GM18517 (cell line): ENCODE measurements around the gene JAG2.
"Not testable (repeated sequence)": the region's sequence is repeated elsewhere in the genome, so short reads cannot be mapped to it uniquely, and the experiment has no call there.

Experiments used
- ATAC-seq: cut with Tn5 transposase; IDR thresholded peaks from one replicate; pipeline ENCODE4 v1.9.1; 2021; ENCODE audit warnings: mild to moderate bottlenecking, moderate library complexity; ENCODE audit not compliant: unreplicated experiment

JAG2 gene

GRCh38 chr14:105123981-105124765, 44.4 kb downstream of the JAG2 start:
- ATAC-seq = no peak

DNA sequence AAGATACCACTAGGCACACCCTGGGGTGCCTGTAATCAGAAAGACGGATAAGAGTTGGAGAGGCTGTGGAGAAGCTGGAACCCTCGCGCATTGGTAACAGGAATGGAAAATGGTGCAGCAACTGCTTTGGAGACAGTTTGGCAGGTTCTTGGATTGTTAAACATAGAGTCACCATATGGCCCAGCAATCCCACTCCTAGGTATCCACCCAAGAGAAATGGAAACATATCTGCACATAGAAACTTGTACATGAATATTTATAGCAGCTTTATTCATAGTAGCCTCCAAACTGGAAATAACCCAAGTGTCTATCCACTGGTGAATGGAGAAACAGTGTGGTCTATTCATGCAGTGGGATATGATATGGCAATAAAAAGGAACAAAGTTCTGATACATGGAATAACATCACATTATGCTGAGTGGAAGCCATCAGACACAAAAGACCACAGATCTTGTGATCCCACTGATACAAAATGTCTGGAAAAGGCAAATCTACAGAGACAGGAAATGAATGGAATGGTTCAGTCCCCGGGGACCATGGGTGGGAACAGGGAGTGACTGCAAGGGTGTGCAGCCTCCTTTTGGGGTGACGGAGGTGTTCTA, 45.4 kb downstream of the JAG2 start:
- ATAC-seq = no peak

DNA sequence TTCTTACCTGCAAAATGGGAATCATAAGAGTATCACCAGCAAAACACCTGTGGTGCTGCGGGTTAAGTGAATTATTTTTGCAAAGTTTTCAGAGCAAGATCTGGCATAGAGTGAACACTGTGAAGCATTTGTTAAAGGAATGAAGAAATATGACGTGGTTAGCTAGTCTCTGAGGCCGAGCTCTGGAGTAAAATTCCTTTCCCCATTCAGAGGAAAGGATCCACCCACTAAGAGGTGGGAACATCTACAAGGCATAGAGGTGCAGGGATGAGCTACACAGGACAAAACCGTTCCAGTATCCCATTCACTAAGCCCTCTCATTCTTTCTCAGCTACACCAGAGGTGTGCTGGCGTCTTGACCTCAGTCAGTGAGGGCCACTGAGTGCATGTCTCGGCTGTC, 48.5 kb downstream of the JAG2 start:
- no peak for ATAC-seq

GRCh38 chr14:105119408-105120025, 49.1 kb downstream of the JAG2 start:
- no peak for ATAC-seq

DNA sequence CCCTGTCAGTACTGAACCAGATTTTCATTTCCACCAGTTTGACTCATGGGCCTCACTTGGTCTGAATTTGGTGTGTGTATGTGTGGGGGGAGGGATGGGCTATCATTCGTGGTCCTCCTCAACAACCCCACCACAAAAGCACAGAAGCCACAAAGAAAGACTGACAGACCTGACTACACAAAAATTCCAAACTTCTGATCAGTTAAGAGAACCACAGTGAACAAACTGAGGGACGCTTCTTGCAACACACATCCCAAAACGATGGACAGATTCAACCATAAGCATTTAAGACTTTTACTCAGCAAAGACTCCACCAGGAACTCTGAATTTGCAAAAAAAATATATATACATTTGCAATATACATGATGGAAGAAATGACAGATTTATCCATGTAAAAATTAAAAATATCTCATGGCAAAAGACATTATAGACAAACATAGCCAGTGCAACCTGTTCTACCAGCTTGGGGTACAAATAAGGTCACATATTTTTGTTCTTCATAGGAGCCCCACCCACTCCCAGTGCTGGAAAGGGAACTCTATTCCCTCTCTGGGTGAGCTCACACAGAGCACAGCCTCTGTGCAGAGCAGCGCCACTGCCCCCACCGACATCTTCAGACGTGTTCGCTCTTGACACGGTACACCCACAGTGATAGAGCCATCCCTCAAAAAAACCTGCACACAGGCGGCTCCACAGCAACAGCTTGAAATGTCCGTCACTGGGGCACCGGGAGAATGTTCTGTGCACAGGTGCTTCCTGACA, 49.7 kb downstream of the JAG2 start:
- no peak for ATAC-seq

DNA sequence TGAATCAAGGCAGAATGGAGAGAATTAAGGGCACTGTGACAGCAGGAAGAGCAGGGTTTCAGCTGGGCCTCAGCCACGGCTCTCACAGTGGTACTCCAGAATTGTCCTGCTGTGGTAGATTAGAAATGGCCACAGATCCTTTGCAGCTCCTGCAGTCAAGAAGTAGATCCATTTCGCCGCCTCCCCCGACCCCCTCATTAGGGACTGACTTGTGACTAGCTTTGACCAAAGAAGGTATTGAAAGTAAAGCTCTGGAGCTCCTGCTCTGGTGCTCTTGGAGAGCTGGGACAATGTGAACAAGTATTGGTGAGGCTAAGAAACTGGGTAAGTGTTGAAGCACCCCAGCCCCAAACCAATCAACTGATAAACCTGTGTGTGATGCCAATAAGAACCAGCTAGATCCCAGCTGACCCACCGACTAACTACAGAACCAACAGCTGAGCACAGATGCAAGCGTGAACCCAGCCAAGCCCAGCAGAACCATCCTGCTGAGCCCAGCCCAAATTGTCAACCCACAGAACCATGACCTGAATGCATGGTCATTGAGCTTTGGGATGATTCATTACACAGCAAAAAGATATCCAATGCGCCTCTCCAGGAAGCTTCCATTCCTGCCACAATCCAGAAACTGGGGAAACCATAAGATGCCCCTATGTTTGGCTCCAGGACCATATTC, 50.7 kb downstream of the JAG2 start:
- no peak for ATAC-seq

DNA sequence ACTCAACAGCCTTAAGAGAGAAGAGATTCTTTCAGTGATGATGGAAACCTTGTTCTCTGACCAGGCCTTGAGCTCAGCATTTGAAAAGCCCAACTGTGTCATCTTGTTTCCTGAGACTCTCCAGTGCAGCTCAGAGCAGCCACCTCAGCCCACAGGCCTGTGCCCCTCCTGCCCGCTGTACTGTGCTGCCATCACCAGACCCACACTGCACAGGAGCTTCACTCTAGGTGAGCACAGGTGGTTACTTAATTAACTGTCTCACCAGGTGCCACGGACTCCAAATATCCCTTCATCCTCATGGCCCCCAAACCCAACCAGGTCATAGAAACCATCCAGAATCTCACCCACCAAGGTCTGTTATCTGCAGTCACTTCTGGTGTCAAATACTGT, 51.3 kb downstream of the JAG2 start:
- ATAC-seq = no peak

DNA sequence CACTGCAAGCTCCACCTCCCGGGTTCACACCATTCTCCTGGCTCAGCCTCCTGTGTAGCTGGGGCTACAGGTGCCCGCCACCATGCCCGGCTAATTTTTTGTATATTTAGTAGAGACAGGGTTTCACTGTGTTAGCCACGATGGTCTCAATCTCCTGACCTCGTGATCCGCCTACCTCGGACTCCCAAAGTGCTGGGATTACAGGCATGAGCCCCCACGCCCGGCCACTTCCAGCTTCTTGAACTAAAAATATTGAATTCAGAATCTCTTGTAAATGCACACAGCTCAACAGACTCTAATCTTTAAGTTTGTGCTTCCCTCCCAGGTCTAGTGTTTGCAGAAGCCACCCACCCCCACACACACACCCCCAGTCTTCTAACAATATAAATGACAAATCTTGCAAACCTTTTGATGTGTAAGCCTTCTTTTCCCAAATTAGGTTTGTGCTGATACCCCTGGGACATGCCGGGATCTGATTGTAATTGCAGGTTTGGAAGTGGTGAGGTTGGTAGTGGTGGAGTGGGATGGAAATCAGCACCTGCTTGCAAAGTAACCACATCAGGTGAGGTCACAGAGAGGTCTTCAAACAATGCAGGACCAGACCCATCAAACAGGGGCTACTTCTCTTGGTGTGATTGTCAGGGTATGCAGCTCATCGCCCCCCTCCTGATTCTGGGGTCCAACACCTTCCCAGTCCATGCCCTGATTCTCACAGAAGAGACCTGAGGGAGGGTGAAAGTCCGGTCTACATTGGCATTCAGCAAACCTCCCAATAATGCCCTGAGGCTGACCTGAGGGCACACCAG, 51.9 kb downstream of the JAG2 start:
- ATAC-seq = no peak

DNA sequence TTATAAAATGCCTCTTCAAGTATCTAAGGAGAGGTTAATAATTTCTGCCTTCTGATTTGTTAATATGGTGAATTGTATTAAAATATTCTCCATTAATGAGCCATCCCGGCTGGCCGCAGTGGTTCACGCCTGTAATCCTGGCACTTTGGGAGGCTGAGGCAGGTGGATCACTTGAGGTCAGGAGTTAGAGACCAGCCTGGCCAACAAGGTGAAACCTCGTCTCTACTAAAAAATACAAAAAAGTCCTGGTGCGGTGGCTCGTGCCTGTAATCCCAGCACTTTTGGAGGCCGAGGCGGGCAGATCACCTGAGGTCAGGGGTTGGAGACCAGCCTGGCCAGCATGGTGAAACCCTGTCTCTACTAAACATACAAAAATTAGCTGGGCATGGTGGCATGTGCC, 59.3 kb downstream of the JAG2 start:
- ATAC-seq = not testable (repeated sequence)

- no peak for ATAC-seq
Observed at GRCh38 chr14:105108516-105108864, 60.1 kb downstream of the JAG2 start.

GRCh38 chr14:105107781-105108515, 60.6 kb downstream of the JAG2 start:
- no peak for ATAC-seq

DNA sequence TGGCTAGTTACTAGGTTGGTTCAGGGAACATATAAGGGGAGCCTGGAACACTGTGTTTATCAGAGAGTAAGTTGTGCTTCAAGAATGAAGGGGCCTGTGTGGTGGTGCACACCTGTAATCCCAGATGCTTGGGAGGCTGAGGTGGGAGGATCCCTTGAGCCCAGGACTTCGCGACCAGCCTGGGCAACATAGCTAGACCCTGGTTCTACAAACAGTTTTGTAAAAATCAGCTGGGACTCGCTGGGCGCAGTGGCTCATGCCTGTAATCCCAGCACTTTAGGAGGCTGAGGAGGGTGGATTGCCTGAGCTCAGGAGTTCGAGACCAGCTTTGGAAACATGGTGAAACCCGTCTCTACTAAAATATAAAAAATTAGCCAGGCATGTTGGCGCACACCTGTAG, 61.2 kb downstream of the JAG2 start:
- no peak for ATAC-seq

DNA sequence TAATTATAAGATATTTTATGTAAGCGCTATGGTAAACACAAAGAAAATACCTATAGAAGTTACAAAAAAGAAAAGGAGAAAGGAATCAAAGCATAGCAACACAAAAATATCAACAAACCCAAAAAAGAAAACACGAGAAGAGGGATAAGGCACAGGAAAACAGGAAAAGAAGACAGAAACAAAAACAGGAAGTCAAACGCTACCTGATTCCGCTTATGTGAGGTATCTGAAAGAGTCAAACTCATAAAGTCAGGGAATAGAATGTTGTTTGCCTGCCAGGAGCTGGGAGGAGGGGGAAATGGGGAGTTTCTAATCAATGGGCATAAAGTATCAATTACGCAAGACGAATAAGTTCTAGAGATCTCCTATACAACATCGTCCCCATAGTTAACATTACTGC, 63.4 kb downstream of the JAG2 start:
- ATAC-seq = no peak

DNA sequence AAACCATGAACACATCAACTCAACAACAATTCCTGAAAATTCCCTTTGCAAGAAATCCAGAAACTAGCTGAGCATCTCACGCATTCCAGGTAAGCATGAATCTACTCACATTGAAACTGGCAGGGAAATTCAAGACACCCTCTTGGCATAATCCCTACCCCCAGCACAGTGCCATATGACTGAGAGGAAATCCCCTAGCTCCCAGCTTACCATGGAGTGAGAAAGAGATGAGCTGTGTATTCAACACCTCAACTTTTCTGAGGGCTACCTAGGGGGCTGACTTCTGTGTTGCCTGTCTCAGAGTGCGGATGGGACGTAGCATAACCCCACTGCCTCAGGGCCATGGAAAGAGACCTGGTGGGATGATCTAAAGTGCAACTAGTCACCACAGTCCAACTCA, 65.7 kb downstream of the JAG2 start:
- no peak for ATAC-seq

- ATAC-seq = no peak
Observed at GRCh38 chr14:105102361-105102870, 66.2 kb downstream of the JAG2 start.

DNA sequence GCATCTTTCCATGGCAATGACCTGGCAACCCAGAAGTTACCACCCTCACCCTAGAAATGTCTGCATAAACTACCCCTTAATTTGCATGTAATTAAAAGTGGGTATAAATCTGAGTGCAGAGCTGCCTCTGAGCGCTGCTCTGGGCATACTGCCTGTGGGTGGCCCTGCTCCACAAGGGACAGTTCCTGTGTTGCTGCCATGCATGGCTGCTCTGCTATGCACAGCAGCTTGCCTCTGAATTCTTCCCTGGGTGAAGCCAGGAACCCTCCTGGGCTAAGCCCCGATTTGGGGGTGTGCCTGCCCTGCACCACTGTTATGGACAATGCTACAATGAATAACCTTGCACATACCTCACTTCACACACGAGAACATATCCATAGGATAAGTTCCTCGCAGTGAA, 67.7 kb downstream of the JAG2 start:
- ATAC-seq = no peak

GRCh38 chr14:105099778-105100177, 68.8 kb downstream of the JAG2 start:
- ATAC-seq = no peak

DNA sequence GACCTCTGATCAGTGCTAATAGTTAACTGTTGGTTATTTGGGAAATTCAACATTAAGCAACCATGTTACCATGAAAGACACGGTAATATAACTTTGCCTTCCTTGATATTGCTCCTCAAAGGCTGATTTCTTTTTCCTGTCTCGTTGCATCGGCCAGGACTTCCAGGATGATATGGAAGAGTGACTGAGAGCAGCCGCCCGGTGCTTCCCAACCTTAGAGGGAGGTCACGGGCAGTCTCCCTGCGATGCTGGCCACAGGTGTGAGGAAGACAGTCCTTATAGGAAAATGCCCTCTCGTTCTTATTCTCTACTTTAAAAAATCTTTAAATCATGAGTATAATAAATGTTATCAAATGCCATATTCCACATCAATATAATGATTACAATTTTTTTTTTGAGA, 70.3 kb downstream of the JAG2 start:
- no peak for ATAC-seq

GRCh38 chr14:105097794-105098127, 70.8 kb downstream of the JAG2 start:
- no peak for ATAC-seq
